HG03521 (cell line): ENCODE results near the gene SLC18A2.
"Not testable (repeated sequence)": the region's sequence is repeated elsewhere in the genome, so short reads cannot be mapped to it uniquely, and the experiment has no call there.

ENCODE experiments used
- ATAC-seq: cut with Tn5 transposase; IDR thresholded peaks from one replicate; pipeline ENCODE4 v1.9.1; 2021; ENCODE audit warnings: mild to moderate bottlenecking, moderate library complexity; ENCODE audit not compliant: unreplicated experiment

SLC18A2 gene

DNA sequence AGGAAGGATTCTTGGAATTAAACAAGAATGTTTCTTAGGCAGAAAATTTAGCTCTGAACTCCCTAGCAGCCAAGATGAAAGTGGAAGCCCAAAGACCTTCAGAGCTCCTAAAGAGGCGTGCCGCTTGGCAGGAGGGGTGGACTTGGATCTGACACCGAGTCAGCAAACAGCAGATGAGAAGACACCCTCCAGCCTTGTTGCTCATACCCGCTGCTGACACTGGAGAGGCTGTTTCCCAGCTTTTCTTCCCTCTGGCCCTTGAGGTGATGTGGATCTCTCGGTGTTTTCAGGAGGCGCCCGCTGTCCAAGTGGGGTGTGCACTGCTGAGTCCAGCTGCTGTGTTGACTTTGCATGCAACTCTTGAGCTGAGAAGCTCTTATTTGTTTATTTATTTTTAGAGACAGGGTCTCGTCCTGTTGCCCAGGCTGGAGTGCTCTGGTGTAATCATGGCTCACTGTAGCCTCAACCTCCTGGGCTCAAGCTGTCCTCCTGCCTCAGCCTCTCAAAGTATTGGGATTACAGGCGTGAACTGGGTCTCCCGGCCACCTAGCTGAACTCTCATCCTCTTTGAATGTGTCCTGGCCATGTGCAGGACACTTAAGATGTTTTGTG is 21.5 kb downstream of the SLC18A2 start:
- no peak for ATAC-seq

DNA sequence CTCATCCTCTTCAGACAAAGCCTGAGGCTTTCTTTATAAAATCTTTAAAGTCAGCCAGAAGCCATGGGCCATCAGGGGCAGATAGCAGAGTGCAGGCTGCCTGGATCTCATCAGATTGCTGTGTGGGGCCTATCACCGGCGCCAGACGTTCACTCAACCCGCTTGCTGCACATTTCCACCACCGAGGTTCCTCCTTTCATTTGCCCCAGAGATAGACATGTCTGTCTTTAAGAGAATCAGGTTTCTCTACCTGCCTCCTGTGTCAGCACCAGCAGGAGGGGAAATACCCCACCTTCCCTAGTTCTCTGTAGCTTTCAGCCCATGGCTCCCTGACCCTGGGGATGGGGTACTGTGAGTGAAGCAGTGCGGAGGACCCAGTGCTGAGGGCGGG is 22.0 kb downstream of the SLC18A2 start:
- ATAC-seq = no peak

DNA sequence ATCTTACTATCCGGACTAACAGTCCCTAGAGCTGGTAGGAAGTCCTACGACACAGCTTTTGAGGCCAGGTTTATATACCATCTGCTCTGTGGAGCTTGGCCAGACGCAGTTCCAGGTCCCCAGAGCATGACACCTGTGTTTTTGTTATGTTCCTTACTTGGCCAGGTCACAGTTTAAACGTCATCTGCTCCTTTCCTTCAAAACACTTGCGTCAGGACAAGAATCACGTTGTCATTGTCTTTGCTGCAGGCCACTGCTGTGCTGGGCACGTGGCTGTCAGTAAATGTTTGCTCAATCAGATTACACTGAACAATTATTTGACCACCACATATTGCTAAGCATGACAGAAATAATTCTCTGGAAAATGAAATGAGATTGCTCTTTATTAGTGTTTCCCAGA is 23.9 kb downstream of the SLC18A2 start:
- ATAC-seq = no peak

DNA sequence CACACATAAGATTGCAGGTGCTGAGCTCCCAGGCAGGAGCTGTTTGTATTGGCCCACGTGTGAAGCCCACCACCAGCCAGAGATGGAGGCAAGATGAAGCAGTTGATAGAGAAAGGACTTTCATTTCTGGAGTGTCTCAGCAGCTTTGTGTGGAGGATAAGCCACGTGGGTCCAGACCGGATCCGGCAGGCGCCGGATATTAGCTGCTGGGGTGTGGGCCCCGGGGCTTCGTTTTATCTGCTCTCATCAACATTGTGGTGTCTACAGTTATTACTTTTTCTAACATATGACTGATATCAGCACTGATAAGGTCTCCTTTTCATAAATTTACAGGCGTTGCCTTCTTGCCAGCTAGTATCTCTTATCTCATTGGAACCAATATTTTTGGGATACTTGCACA is 25.5 kb downstream of the SLC18A2 start:
- ATAC-seq = no peak

DNA sequence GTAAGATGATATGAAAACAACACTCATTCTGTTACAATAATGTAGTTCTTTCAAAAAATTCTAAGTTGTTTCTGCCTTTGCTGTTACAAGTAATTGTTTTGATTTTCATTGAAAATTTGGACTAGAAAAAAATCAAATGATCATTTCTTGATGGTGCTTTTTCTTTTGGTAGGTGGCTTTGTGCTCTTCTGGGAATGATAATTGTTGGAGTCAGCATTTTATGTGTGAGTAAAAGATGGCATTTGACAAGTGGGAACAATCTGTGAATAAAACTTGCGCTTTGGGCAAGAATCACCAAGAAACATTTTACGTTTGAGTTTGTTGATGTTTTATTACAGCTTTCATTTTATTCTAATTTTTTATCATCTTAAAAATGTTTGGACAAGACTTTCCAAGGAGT is 25.9 kb downstream of the SLC18A2 start:
- no peak for ATAC-seq

DNA sequence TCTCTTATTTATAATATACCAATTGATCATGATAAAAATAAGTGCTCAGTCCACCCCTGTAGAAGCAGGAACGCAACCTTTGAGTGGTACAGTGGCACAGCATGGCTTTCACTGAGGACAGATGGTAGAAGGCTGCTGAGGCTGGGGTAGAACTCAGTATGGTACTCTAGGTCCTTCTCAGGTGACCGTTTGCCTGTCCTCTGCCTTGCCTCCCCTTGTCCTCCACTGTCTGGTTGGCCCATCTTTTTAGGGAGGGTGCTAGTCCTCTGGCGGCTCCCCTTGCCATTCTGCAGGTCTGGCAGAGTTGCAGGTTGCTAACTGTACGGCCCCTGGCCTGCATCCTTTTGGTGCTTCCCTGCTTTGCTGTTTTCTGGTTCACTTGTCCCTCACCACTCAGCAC is 27.3 kb downstream of the SLC18A2 start:
- ATAC-seq = no peak

DNA sequence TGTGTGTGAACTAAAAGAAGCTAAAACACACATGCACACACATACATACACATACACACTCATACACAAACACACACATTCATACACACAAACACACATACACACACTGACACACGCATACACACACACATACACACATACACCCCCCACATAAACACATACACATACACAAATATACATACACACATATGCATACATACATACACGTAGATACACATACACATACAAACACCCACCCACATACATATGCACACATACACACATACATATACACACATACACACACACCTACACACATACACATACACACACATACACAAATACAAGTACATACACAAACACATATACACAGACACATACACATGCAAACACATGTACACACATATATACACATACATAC is 28.0 kb downstream of the SLC18A2 start:
- ATAC-seq = no peak

DNA sequence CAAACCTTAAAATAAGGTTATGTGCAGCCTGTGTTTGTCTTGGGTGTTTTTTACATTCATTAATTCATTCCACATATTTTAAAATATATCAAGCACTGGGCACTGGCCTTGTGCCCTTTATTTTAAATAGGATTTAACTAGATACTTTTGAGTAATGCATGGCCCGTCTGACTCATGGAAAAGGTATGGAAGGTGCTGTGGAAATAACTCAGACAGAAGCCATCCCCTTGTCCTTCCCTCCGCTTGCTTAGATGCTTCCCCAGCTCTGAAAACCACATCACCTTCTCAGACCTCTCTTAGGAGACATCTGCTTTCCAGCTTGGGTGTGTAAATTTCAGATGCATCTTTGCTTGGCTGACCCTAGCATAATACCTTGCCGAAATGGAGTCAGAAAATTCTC is 30.5 kb downstream of the SLC18A2 start:
- no peak for ATAC-seq

DNA sequence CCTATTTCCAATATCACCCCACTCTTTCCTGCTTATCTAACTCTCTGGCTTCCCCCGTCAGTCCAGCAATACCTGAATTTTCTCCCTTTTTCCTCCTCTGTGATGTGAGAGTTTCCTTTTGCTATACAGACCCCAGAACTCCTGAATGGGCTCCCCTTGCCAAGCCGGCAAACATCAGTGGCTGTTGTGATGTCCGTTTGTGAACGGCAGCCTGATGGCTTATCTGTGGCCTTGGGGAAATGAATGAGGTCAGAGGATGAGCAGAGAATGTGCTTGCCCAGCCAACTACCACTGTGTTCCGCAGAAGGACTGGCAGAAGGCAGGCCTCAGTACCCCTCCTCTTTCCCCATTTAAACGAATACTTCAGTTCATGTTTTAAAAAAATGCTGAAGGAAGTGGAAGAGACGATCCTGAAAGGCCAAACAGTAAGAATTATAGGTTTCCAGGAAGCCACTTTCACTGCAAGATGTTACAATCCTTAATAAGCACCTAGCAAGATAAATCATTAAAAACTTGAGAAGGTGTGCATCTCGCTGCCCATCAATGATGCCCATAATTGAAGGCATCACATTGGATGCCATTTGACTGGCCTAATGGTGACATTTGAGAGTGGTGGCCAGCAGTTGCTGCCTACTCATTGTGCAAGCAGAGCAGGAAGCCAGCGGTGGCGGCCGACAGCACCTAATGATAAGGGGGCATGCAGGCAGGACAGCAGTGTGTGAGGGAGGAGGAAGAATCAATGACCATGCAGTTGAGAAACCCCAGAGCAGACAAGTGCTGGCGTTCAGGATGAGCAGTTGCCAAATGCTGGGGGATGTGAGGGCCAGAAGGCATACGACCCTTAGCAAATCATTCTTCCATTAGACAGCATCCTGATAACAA is 31.5 kb downstream of the SLC18A2 start:
- no peak for ATAC-seq

DNA sequence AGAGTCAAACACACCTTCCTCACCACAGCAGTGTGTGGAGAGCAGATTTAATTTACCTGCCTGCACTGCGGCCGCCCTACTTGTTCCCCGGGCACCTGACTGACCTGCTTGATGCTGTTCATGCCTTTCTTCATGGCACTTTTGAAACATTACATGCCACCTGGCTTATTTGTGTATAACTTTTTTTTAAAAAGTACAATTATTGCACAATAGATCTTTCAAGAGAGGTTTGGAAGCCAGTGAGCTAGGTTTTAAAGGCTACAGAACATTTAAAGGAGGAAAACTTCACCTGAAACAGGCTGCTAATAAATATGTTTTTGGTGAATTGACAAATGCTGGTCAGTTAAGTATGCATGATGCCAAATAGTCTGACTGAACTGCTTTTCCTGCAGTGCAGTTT is 33.1 kb downstream of the SLC18A2 start:
- no peak for ATAC-seq

DNA sequence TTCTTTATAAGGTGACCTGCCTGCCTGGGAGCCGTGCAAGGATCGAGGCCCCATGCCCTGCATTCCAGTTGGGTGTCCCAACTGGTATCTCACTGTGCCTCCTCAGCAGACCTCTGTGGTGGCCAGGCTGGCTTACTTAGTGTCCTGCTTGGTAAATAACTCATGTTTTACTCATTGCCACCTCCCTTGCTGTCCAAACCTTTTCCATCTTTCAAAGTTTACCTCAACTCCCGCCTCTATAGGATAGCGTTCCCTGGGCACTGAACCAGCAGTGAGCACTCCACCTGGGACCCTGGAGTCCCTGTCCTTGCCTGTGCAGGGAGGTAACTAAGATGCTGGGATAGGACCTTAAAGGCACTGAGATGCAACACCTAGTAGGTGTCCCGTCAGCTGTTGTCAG is 33.6 kb downstream of the SLC18A2 start:
- ATAC-seq = no peak

DNA sequence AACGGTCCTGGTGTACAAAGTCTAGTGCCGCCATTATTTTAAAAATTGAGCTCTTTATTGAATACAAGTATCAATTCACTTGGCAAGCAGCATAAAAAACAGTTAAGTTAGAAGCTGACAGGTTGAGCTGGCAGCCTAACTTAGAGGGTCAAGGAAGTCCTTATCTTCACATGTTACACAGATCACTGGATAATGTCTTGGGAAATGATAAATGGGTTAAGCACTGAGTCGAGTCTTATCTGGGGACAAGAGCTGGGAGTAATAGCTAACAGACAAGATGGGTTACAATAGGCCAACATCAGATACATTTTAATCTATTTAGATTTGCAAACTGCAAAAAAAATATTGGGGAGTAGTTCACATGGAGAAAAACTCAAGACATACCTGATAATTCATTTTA is 34.2 kb downstream of the SLC18A2 start:
- ATAC-seq = no peak

DNA sequence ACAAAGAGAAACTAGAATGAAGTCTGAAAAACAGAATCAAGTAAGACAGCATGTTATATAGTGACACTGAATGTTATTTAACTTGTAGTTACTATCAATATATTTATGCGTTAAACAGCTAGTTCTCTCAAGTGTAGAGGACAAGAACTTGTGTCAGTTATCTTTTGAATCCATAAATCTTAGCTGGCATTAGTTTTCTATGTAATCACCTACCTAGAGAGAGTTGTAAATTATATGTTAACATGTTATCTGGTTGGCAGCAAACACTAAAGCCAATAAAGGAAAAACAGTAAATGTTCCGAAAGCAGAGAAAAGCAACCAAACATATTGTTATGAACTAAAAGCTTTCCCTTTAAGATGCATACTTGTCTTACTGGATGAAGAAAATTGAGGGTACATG is 36.8 kb downstream of the SLC18A2 start:
- no peak for ATAC-seq

DNA sequence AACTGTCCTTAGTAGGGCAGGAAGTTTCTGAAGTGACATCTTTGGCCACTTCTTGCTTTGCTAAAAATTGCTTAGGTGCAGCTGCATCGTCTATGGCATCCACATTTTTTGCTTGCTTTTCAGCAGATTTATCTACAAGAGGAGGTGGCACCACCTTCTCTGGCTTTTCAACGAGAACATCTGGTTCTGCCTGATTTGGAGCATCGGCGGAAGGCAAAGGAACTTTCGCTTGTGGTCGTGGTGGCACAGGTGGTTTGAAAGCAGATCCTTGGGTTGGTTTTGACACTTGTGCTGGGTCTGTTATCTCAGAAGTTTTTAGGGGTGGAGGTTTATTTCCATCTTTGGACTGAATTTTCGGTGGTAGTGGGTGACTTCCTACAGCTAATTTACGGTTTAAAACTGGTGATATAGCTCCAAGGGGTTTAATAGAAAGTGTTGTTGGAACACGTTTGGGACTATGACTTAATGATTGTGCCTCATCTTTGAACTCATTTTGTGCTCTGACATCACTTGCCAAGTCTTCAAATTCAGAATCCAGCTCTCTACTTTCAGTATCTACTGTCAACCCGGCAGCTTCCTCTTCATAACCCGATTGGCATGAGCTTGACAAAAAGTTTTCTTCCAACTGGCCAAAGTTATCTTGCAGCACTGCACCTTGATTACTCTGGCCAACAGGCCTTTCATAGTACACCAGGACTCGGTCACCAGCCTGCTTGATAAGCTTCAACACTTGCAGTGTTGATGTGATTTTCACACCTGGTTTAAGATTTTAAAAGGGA is 44.0 kb downstream of the SLC18A2 start:
- no peak for ATAC-seq

DNA sequence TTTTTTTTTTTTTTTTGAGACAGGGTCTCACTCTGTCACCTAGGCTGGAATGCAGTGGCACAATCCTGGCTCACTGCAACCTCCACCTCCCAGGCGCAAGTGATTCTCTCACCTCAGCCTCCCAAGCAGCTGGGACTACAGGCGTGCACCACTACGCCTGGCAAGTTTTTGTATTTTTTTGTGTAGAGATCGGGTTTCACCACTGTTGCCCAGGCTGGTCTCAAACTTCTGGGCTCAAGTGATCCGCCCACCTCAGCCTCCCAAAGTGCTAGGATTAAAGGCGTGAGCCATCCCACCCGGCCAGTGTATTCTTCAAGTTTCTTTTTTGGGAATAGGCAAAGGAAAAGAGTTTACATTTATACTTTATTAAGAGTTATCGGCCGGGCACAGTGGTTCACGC is 50.0 kb downstream of the SLC18A2 start:
- not testable (repeated sequence) for ATAC-seq

DNA sequence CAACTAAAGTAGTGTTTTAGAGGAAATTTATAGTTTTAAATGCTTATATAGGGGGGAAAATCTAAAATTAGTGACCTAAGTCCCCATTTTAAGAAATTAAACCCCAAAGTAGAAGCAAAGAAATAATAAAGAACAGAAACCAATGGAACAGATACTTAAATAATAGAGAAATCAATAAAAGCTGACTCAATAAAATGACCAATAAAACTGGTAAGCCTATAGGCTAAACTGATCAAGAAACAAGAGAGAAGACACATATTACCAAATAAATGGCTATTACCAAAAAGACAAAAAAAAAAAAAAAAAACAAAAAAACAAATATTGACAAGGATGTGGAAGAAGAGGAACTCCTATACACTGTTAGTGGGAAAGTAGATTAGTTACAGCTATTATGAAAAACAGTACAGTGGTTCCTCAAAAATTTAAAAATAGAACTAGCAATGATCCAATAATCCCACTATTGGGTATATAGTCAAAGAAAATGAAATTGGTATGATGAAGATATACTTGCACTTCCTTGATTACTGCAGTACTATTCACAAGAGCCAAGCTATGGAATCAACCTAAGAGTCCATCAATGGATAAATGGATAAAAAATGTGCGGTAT is 53.2 kb downstream of the SLC18A2 start:
- no peak for ATAC-seq

DNA sequence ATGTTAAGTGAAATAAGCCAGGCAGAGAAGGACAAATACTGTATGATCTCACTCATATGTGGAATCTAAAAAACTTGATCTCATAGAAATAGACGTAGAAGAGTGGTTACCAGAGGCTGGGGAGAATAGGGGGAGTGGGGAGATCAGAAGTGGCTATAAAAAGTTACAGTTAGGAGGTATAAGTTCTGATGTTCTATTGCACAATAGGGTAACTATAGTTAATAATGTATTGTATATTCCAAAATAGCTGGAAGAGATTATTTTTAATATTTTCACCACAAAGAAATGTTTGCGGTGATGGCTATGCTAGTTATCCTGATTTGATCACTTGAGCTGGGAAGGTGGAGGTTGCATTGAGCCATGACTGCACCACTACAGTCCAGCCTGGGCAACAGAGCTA is 53.8 kb downstream of the SLC18A2 start:
- ATAC-seq = no peak

DNA sequence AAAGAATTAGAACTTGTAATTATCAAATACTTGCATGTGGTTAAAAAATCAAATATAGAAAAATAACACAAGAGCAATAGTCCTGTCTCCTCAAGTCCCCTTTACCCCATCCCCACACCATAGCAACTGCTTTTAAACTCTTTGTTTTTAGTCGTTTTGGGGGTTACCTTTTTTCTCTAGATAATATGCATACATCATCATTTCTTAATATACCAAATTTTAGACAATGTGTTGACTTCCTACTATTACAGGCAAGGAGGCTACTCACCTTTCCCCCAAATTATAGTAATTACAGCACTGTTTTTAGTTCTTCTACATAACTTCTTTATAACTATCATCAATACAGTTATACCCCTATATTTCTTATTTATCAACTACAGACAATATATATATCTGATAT is 57.3 kb downstream of the SLC18A2 start:
- no peak for ATAC-seq

DNA sequence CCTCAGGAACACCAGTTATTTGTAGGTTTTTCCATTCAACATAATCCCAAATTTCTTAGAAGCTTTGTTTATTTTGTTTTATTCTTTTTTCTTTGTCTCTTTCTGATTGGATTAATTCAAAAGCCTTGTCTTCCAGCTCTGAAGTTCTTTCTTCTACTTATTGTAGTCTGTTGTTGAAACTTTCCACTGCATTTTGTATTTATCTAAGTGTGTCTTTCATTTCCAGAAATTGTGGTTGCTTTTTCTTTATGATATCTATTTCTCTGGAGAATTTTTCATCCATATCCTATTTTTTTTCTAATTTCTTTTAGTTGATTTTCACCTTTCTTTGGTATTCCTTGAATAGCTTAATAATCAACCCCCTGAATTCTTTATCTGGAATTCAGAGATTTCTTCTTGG is 58.5 kb downstream of the SLC18A2 start:
- ATAC-seq = no peak

DNA sequence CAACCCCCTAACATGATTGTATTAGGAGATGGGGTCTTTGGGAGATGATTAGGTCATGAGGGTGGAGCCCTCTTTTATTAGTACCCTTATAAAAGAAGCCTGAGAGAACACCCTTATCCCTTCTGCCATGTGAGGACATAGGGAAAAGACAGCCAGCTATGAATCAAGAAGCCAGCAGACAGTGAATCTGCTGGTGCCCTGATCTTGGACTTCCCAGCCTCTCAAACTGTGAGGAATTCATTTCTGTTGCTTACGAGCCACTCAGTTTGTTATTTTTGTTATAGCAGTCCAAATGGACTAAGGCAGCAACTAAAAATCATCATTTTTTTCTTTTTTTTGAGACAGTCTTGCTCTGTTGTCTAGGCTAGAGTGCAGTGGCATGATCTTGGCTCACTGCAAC is 59.8 kb downstream of the SLC18A2 start:
- ATAC-seq = no peak

DNA sequence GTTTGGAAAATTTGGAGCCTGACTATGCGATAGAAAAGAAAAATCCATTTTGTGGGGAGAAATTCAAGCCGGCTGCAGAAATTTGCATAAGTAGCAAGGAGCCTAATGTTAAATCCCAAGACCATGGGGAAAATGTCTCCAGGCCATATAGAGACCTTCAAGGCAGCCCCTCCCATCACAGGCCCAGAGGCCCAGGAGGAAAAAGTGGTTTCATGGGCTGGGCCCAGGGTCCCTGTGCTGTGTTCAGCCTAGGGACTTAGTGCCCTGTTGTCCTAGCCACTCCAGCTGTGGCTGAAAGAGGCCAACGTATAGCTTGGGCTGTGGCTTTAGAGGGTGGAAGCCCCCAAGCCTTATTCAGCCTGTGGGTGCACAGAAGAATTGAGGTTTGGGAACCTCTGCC is 62.5 kb downstream of the SLC18A2 start:
- ATAC-seq = not testable (repeated sequence)
